GM19239 (cell line): ENCODE results near the gene TOR2A.

Experiments
- DNase-seq: peaks from one replicate; pipeline ENCODE4 v3.0.0; 2011; ENCODE audit warnings: low spot score; ENCODE audit not compliant: insufficient read length
- FAIRE-seq: peaks from 2 replicates; lab custom pipeline; 2011; peaks lifted over from hg19 to GRCh38; lab: Jason Lieb, UNC

The TOR2A gene

GRCh38 chr9:127749090-127749787, 14.1 kb upstream of the TOR2A start:
- DNase-seq (no peak), FAIRE-seq (no peak)

GRCh38 chr9:127746959-127747569, 12.0 kb upstream of the TOR2A start:
- DNase-seq (no peak), FAIRE-seq (no peak)

DNA sequence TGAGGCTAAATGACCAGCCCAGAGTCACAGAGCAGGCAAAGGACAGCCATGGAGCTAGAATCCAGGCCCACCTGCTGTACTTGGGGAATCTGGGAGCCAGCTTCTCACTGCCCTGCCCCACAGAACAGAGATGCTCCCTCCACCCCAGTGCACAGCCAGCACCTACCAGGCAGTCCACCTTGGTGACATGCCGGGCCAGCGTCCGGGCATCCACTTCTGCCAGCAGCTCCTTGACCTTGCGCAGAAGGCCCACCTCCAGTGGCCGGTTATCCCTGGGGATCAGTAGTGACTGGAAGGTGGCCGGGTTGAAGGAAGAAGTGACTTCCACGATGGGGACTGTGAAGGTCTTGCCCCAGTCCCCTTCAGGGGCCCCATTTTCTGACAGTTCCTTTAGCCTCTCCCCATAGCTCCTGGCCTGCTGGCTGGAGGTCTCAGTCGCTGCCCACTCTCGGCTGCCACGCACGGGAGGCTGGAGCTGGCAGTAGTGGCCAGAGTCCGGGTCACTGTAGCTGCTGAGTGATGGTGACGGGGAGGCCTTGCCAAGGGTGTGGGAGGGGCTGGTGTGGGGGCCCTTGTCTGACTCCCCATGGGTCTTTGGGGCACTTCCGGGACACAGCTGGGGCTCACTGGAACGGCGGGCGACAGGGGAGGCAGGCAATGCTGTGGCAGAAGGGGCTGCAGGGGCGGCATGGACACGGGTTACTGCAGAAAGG, 9.5 kb upstream of the TOR2A start:
- no peak for DNase-seq
- no peak for FAIRE-seq

GRCh38 chr9:127742435-127743088, 7.5 kb upstream of the TOR2A start:
- no peak for FAIRE-seq
- DNase-seq: no peak

DNA sequence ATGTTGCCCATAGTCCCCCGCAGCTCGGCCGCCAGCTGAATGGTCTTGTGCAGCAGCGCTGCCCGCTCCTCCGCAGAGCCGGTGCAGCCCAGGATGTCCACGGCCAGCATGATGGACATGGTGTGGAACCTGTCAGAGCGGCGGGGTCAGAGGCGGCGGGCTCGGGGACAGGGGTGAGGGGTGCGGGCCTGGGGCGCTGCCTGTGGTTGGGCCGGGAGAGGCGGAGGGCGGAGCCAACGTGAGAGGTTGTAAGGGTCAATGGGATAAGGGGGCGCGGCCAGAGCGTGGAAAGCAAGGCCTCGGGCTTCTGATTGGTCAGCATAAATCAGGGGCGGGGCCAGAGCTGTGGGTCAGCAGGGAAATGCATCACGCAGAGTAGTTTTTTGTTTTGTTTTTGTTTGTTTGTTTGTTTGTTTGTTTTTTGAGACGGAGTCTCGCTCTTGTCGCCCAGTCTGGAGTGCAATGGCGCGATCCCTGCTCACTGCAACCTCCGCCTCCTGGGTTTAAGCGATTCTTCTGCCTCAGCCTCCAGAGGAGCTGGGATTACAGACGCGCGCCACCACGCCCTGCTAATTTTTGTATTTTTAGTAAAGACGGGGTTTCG, 6.8 kb upstream of the TOR2A start:
- no peak for FAIRE-seq
- no peak for DNase-seq

DNA sequence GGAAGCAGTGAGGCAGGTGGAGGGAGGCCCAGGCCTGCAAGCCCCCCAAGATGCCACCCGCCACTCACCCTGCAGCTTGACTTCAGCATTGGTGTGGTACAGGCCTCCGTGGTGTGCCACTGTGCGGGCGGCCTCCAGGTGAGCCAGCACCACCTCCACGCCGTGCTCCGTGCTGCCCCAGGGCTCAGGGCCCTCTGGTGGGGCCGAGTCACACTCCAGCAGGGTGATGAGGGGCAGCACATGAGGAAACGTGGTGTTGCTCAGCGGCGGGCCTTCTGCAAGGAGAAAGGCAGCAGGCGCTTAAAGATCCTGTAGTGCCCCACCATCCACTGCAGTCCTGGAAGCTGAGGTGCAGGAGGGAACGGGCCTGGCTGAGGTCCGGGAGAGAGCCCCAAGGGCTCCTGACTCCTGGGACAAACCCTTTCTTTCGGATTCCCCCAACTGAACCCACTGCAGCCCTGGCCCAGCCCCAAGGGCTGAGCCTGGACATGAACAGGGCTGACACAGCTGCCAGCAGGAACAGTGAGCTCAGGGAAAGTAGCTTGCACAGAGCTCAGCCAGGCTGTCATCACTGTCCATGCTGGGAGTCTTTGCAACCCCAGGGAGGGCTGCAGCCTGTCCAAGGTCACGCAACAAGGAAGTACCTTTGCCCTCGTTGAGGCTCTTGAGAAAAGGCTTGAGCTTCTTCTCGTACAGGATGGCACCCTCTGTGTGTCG, 4.7 kb upstream of the TOR2A start:
- FAIRE-seq: no peak
- DNase-seq: no peak

DNA sequence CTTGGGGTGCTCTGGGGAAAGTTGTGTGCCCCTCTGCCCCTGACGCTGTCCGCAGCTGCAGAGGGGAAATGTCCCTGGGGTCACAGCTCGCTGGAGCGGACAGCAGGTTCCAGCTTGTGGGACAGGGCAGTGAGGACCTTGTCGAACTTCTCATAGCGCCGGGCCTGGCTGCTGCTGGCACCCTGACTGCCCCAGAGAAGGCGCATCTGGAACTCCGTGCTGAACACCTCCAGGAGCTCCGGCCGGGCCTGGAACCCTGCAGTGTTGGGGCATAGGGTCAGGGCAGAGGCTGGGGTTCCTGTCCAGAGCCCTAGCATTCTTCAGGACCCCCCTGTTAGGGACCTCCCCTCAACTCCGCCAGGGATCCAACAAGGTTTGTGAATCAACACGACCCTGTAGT, 3.6 kb upstream of the TOR2A start:
- DNase-seq (no peak), FAIRE-seq (no peak)

DNA sequence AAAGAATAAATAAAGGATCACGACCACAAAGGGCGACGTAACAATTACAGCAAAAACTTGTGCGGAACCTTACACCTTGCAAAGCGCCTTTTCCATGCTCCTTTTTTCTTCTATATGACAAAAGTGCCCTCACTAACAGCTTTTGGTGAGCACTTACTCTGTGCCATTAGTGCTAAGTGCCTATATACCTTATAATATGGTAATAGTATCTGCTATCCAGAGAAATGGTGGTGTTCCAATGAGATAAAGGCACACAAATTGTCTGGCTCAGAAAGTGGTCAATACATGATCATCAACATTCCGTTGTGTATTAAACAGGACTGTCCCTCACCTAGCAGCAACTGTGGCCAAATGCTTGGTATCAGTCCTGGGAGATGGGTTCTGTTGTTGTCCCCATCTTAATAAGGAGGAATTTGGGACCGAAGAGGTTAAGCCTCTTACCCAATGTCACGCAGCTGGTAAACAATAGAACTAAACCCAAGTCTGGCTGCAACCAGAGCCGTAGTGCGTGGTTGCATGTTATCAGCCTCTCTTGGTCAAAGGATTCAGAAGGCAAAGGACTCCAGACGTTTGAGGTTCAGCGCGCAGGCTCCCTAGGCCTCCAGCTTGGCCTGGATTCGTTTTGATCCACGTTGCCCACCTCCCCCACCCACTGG, 564 bp upstream of the TOR2A start:
- DNase-seq: no peak
- FAIRE-seq: no peak

DNA sequence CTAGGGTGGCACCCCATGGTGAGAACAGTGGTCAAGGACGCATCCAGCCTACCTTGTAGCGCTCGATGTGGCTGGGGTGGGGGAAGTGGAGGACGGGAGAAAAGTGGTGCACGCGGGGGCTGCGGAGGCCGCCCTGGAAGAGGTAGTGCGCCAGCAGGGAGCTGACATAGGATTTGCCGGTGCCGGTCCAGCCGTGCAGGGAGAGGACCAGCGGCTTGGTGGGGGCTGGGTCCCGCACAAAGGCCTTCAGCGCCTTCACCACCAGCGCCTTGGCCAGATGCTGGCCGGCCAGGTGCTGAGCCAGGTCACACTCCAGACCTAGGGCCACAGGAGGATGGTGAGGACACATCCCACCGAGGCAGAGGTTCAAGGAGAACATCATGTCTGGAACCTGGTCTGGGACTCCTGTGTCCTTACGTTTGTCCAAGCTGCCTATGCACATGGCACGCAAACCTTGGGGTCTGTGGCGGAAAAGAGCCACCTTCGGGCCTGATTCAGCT, 797 bp downstream of the TOR2A start:
- DNase-seq (no peak), FAIRE-seq (no peak)

DNA sequence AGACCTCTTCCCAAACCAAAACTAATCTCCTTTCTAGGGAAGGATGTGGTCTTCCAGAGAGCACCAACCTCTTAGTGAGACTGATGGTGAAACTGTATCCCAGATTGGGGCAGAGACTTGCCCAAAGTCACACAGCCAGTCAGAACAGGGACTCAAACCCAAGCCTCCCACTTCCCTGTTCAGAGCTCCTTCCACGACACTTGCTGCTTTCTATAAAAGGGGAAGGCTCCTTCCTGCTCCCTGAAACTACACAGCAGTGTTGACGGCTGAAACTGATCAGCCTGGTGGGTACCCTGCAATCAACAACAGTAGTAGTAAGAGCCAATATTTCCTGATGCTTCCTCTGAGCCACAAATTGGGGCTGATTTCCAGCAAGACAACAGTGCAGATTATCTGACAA, 1.5 kb downstream of the TOR2A start:
- DNase-seq (no peak), FAIRE-seq (no peak)

DNA sequence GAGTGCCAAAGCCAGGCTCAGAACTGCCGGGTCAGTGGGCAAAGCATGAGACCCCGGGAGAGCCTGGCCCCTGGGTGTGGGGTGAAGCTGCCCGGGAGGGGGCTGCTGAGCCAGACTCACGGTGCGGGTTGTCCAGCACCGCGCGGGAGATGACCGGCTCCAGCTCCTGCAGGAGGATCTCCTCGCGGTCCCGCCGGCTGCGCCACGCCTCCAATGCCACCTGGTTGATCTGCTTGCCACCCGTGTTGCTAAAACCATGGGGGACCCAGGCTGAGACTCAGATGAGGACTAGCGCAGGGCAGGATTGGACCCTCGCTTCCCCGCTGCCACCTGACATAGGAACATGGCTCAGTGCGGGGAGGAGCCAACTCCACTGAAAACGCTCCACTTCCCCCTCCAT, 2.6 kb downstream of the TOR2A start:
- FAIRE-seq: no peak
- no peak for DNase-seq

- no peak for FAIRE-seq
- no peak for DNase-seq
Measured at GRCh38 chr9:127731938-127732337, 3.2 kb downstream of the TOR2A start.

- DNase-seq (no peak), FAIRE-seq (no peak)
Measured at GRCh38 chr9:127730799-127731410, 4.2 kb downstream of the TOR2A start.

DNA sequence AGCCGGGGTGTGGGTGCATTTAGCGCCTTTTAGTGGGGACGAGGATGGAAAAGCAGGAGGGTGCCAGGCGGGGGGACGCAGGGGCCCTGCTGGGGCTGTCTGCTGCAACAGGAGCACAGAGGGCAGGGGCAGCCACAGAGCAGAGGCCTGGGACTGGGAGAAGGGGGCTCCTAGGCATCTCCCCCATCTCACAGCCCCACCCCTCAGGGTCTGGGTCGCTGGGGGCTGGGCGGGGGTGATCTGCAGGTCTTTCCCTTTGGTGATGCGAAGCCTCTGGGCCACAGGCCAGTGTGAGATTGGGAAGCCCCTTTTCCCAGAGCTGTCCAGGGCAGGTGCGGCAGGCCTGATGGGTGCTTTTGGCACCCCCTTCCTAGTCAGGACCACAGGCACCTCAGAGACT, 4.8 kb downstream of the TOR2A start:
- no peak for DNase-seq
- FAIRE-seq: no peak

- FAIRE-seq (no peak), DNase-seq (no peak)
Measured at GRCh38 chr9:127729522-127730256, 5.4 kb downstream of the TOR2A start.

DNA sequence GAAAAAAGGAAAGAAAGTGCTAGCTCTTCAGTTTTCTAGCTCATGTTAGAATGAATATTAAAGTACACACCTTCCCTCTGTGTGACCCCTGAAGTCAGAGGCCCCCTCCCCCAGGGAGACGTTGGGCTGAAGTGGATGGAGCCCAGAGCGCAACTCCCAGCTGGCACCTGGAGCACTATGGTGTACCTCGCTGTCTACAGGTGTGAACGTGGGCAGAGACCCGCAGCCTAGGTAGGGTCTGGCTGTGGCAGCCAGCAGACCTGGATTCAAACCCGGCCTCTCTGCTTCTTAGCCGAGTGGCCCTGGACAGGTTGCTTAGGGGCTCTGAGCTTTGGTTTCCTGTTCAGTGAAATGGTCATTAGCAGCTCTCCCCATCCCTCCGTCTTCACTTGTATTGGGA, 6.3 kb downstream of the TOR2A start:
- DNase-seq (no peak), FAIRE-seq (no peak)

- FAIRE-seq (no peak), DNase-seq (no peak)
Measured at GRCh38 chr9:127726871-127727270, 8.2 kb downstream of the TOR2A start.

- no peak for FAIRE-seq
- no peak for DNase-seq
Measured at GRCh38 chr9:127724012-127724411, 11.1 kb downstream of the TOR2A start.
